Bronchial epithelial cell (primary cell): ENCODE results near the gene MAP3K15. TPM values are rescaled to one million over a fixed set of nuclear protein-coding genes. Genes with fewer than 3 reads are reported as not detected.

Experiments
- DNase-seq: peaks from one replicate; pipeline ENCODE4 v3.0.0-alpha.2; 2010; ENCODE audit warnings: low read depth
- FAIRE-seq: peaks from 2 replicates; lab custom pipeline; 2011; peaks lifted over from hg19 to GRCh38; lab: Jason Lieb, UNC
- H3K27me3 ChIP-seq: 2 replicates; pipeline ENCODE4 v1.5.1; 2011; ENCODE audit warnings: low read length; ENCODE audit not compliant: control insufficient read depth, insufficient read depth
- H3K36me3 ChIP-seq: 2 replicates; pipeline ENCODE4 v1.5.1; 2011; ENCODE audit warnings: low read length; ENCODE audit not compliant: control insufficient read depth, insufficient read depth
- H3K4me3 ChIP-seq: 2 replicates; pipeline ENCODE4 v1.5.1; 2011; ENCODE audit warnings: mild to moderate bottlenecking, low read depth, low read length, control low read depth
- total RNA-seq: library from RNA; depleted of rRNA; stranded (reverse); fragments of >200 nt; gene quantifications from 2 replicates; pipeline ENCODE4 v1.2.1, GENCODE V29; 2014
- TF ChIP-seq, protein P1 (sequence below): IDR thresholded peaks from 2 replicates; pipeline ENCODE4 v1.5.1; 2011; ENCODE audit warnings: mild to moderate bottlenecking, moderate library complexity, low read length, control low read depth, inconsistent platforms; ENCODE audit not compliant: insufficient read depth, severe bottlenecking

The MAP3K15 gene
- total RNA-seq, 1 donor from 2014 or later = under 0.01 TPM

GRCh38 chrX:19388064-19388679 lies 127.1 kb downstream of the MAP3K15 start:
- H3K36me3 ChIP-seq = no peaks in the 10 kb centered on the region
- TF ChIP-seq, protein P1, sequence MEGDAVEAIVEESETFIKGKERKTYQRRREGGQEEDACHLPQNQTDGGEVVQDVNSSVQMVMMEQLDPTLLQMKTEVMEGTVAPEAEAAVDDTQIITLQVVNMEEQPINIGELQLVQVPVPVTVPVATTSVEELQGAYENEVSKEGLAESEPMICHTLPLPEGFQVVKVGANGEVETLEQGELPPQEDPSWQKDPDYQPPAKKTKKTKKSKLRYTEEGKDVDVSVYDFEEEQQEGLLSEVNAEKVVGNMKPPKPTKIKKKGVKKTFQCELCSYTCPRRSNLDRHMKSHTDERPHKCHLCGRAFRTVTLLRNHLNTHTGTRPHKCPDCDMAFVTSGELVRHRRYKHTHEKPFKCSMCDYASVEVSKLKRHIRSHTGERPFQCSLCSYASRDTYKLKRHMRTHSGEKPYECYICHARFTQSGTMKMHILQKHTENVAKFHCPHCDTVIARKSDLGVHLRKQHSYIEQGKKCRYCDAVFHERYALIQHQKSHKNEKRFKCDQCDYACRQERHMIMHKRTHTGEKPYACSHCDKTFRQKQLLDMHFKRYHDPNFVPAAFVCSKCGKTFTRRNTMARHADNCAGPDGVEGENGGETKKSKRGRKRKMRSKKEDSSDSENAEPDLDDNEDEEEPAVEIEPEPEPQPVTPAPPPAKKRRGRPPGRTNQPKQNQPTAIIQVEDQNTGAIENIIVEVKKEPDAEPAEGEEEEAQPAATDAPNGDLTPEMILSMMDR = no peak
- no peak for FAIRE-seq
- no peak overlapping the region for H3K4me3 ChIP-seq
- no peaks in the 10 kb centered on the region for H3K27me3 ChIP-seq
- DNase-seq = no peak

DNA sequence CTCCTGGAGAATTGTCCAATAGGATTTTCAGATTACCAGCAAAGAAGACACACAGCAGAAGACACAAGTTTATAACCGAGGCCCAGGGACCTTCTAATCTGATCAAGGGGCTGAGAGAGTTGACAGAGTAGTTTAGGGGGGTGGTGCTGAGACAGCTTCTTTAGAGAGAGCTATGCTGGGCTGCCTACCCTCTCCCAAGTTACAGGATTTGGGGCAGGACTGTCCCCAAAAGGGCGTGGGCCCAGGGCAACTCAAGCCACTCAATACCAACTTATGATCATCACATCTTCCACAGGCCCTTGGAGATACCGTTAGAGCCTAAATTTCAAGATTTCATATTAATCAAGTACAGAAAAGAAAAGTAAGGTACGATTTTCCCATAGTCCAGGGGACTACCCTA lies 128.6 kb downstream of the MAP3K15 start:
- H3K36me3 ChIP-seq = no peaks in the 10 kb centered on the region
- H3K27me3 ChIP-seq = no peaks in the 10 kb centered on the region
- no peak overlapping the region for H3K4me3 ChIP-seq
- TF ChIP-seq, protein P1 = no peak
- no peak for FAIRE-seq
- no peak for DNase-seq

DNA sequence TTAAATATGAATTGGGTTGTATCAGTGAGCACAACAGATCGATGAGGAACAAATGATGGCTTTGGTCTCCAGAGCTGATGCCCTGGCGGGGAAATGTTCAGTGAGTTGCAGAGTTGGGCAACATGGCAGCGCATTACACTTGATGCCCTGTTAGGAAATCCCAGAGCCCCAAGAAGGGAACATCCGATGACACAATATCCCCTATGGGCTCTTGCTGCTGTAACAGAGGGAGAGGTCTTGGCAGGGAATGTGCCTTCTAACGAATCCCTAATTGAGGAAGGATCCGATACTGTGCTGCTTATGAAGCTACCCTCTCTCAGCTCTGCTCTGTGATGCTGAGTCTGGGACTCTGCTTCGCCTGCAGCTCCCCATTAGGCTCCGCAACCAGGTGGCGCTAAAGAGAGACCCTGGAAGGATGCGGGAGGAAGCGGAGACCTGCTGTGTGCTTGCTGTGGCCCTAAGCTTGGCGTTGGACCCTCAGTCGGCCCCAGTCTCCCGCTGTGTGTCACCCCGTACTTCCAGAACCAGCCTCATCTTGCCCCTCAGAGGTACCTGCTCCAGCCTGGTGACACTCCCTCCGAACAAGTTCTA lies 132.7 kb downstream of the MAP3K15 start:
- TF ChIP-seq, protein P1 = peak; percentile 81
- Histone ChIP-seq H3K36me3 (no peaks in the 10 kb centered on the region), H3K27me3 (no peaks in the 10 kb centered on the region), H3K4me3 (no peak overlapping the region)
- no peak for FAIRE-seq
- peak; percentile 29 for DNase-seq

- no peaks in the 10 kb centered on the region for H3K36me3 ChIP-seq
- FAIRE-seq = no peak
- TF ChIP-seq, protein P1 = no peak
- H3K27me3 ChIP-seq = no peaks in the 10 kb centered on the region
- no peak for DNase-seq
- no peak overlapping the region for H3K4me3 ChIP-seq
Observed at GRCh38 chrX:19381326-19381725, 134.0 kb downstream of the MAP3K15 start.

- Histone ChIP-seq H3K4me3 (no peak overlapping the region), H3K27me3 (no peaks in the 10 kb centered on the region), H3K36me3 (no peaks in the 10 kb centered on the region)
- TF ChIP-seq, protein P1 = no peak
- DNase-seq (no peak), FAIRE-seq (no peak)
Observed at GRCh38 chrX:19377799-19378198, 137.5 kb downstream of the MAP3K15 start.

DNA sequence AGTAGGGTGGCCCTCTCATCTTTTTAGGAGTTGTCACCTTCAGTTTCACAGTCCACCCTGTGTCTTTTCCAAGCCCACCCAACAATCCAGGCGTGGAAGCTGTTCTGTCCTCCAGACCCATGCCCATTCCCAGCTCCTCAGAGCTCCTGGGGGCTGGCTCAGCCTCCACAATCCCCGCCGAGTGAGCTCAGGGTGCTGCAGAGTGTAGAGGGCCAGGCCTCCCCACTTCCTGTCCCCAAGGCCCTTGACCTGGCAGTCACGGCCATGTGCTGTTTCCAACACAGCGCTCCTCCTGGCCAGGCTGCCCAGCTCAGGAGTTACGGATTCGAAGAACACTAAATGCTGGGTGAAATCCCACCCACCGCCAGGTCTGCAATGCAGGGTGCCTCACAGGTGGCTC lies 139.8 kb downstream of the MAP3K15 start:
- no peaks in the 10 kb centered on the region for H3K27me3 ChIP-seq
- no peak overlapping the region for H3K4me3 ChIP-seq
- FAIRE-seq (no peak), DNase-seq (no peak)
- no peaks in the 10 kb centered on the region for H3K36me3 ChIP-seq
- TF ChIP-seq, protein P1 = no peak
